HCT116 (cell line): Measurements from ENCODE around the gene TRMU. TPM values are rescaled to one million over a fixed set of nuclear protein-coding genes. Genes with fewer than 3 reads are reported as not detected.
A peak's percentile ranks its signal among the peaks of the same experiment; 100 is the strongest.

Experiments used
- ATAC-seq: fragments of 200-7000 bp; cut with Tn5 transposase; 2 replicates; pipeline ENCODE4 v1.9.1; 2020; ENCODE audit warnings: mild to moderate bottlenecking, moderate library complexity
- Bru-seq: library from RNA; stranded (reverse); fragments of 400-500 nt; gene quantifications from one replicate; lab custom pipeline; 2021; lab: Mats Ljungman, UMichigan
- BruChase-seq, 2 experiments: library from RNA; stranded (reverse); fragments of 400-500 nt; gene quantifications; one replicate each; lab custom pipeline; 2021; lab: Mats Ljungman, UMichigan
- BruUV-seq: library from RNA; stranded (reverse); fragments of 400-500 nt; replicated peaks from 2 replicates; lab custom pipeline; 2021; lab: Mats Ljungman, UMichigan
- CTCF ChIA-PET: fragments of 300-600 bp; sonication (Branson Sonifier 250); formaldehyde crosslinking; loops from one replicate; lab custom pipeline; 2021; ENCODE audit warnings: antibody characterized with exemption; lab: Charles Lee
- POLR2A ChIA-PET: fragments of 300-600, 350-600 bp; sonication (Branson Sonifier 250); formaldehyde crosslinking; loops from one replicate; lab custom pipeline; 2021; ENCODE audit warnings: antibody characterized with exemption; lab: Charles Lee
- RAD21 ChIA-PET, 2 experiments: fragments of 300-600 bp; sonication (Branson Sonifier 250); formaldehyde crosslinking; loops; one replicate each; lab custom pipeline; 2023; ENCODE audit warnings: low total read pairs in 2 of 2; ENCODE audit not compliant: uncharacterized antibody in 2 of 2, unreplicated experiment in 2 of 2, low non-redundant PET in 1 of 2; lab: Charles Lee
- DNase-seq: peaks from one replicate; pipeline ENCODE4 v3.0.0-alpha.2; 2010; ENCODE audit warnings: low read depth, low spot score
- H2AFZ ChIP-seq: fragments of 200-600 bp; shearing (Covaris generic), sonication (generic); 2 replicates; pipeline ENCODE4 v1.6.1; 2017; ENCODE audit warnings: low read depth, mixed run types, mixed read lengths, antibody characterized with exemption, low read length; ENCODE audit not compliant: poor library complexity, severe bottlenecking
- H3K27ac ChIP-seq: 2 replicates; pipeline ENCODE4 v1.5.1; 2012; ENCODE audit warnings: low read depth, low read length
- H3K27me3 ChIP-seq: fragments of 200-600 bp; sonication (generic); 2 replicates; pipeline ENCODE4 v1.6.1; 2016; ENCODE audit warnings: mixed run types, low read length, mixed read lengths; ENCODE audit not compliant: insufficient read depth
- H3K36me3 ChIP-seq, 2 experiments: fragments of 200-500 bp in 1 of 2; fragments of 200-600 bp in 1 of 2; sonication (Bioruptor generic) in 1 of 2; sonication (generic) in 1 of 2; 2 replicates each; pipeline versions ENCODE4 v1.5.1 to v1.6.1; 2014 to 2016; ENCODE audit warnings: low read length in 2 of 2, inconsistent platforms in 1 of 2, mixed read lengths in 1 of 2, mixed run types in 1 of 2; ENCODE audit not compliant: insufficient read depth in 2 of 2, control insufficient read depth in 1 of 2
- H3K4me1 ChIP-seq, 2 experiments: fragments of 200-600 bp in 1 of 2; sonication (generic) in 1 of 2; 2 replicates each; pipeline versions ENCODE4 v1.5.1 to v1.6.1; 2012 to 2017; ENCODE audit warnings: low read length in 2 of 2, inconsistent platforms in 1 of 2, mild to moderate bottlenecking in 1 of 2, mixed read lengths in 1 of 2, mixed run types in 1 of 2, moderate library complexity in 1 of 2; ENCODE audit not compliant: insufficient read depth in 2 of 2, control insufficient read depth in 1 of 2
- H3K4me2 ChIP-seq: fragments of 200-600 bp; sonication (generic); 2 replicates; pipeline ENCODE4 v1.6.1; 2017; ENCODE audit warnings: mixed run types, low read length, mixed read lengths
- H3K4me3 ChIP-seq, 2 experiments: fragments of 200-600 bp in 1 of 2; sonication (generic) in 1 of 2; replicated peaks in 1 of 2; 2 replicates each; pipeline ENCODE4 v1.5.1; 2011 to 2016; ENCODE audit warnings: low read length in 2 of 2, control low read depth in 1 of 2, low read depth in 1 of 2, mild to moderate bottlenecking in 1 of 2, mixed read lengths in 1 of 2, mixed run types in 1 of 2
- H3K79me2 ChIP-seq: fragments of 200-600 bp; sonication (generic); 2 replicates; pipeline ENCODE4 v1.6.1; 2017; ENCODE audit warnings: mild to moderate bottlenecking, mixed run types, low read length, moderate library complexity, mixed read lengths; ENCODE audit not compliant: insufficient read depth
- H3K9ac ChIP-seq: fragments of 200-600 bp; sonication (generic); 2 replicates; pipeline ENCODE4 v1.6.1; 2016; ENCODE audit warnings: low read length, mixed read lengths
- H3K9me2 ChIP-seq: fragments of 200-600 bp; sonication (generic), shearing (Covaris generic); 2 replicates; pipeline ENCODE4 v1.6.1; 2017; ENCODE audit warnings: mixed run types, mild to moderate bottlenecking, moderate library complexity; ENCODE audit not compliant: insufficient read depth
- H3K9me3 ChIP-seq, 2 experiments: fragments of 200-500 bp in 1 of 2; fragments of 200-600 bp in 1 of 2; sonication (Bioruptor generic) in 1 of 2; sonication (generic) in 1 of 2; 2 replicates each; pipeline ENCODE4 v1.6.1; 2014 to 2017; ENCODE audit warnings: low read length in 2 of 2, mixed read lengths in 2 of 2, inconsistent platforms in 1 of 2, low read depth in 1 of 2, mild to moderate bottlenecking in 1 of 2, mixed run types in 1 of 2, moderate library complexity in 1 of 2; ENCODE audit not compliant: control insufficient read depth in 1 of 2, insufficient read depth in 1 of 2
- H4K20me1 ChIP-seq: fragments of 200-600 bp; sonication (generic), shearing (Covaris generic); 2 replicates; pipeline ENCODE4 v1.6.1; 2017; ENCODE audit warnings: mixed run types, mild to moderate bottlenecking, moderate library complexity; ENCODE audit not compliant: insufficient read depth
- CBX3 ChIP-seq: IDR thresholded peaks from 2 replicates; pipeline ENCODE4 v1.6.1; 2012; ENCODE audit warnings: low read depth
- CEBPB ChIP-seq: IDR thresholded peaks from 2 replicates; pipeline ENCODE4 v1.6.1; 2012; ENCODE audit warnings: low read depth
- EGR1 ChIP-seq: IDR thresholded peaks from 2 replicates; pipeline ENCODE4 v1.6.1; 2012; ENCODE audit warnings: low read depth
- ELF1 ChIP-seq: IDR thresholded peaks from 2 replicates; pipeline ENCODE4 v1.6.1; 2012; ENCODE audit warnings: low read depth, borderline replicate concordance
- EZH2 ChIP-seq: fragments of 200-600 bp; sonication (generic); IDR thresholded peaks from 2 replicates; pipeline ENCODE4 v1.6.1; 2017; ENCODE audit warnings: antibody characterized with exemption, mixed run types
- EZH2phosphoT487 ChIP-seq: fragments of 200-600 bp; IDR thresholded peaks from 2 replicates; pipeline ENCODE4 v1.6.1; 2018; ENCODE audit warnings: antibody characterized with exemption, borderline replicate concordance
- FOSL1 ChIP-seq: IDR thresholded peaks from 2 replicates; pipeline ENCODE4 v1.6.1; 2012; ENCODE audit warnings: low read depth
- JUND ChIP-seq: IDR thresholded peaks from 2 replicates; pipeline ENCODE4 v1.6.1; 2012
- POLR2AphosphoS5 ChIP-seq: IDR thresholded peaks from 2 replicates; pipeline ENCODE4 v1.6.1; 2011; ENCODE audit warnings: mild to moderate bottlenecking, low read depth, low read length, moderate library complexity
- RAD21 ChIP-seq: IDR thresholded peaks from 2 replicates; pipeline ENCODE4 v1.6.1; 2012; ENCODE audit warnings: low read depth, mild to moderate bottlenecking
- SIN3A ChIP-seq: IDR thresholded peaks from 2 replicates; pipeline ENCODE4 v1.6.1; 2012; ENCODE audit warnings: low read depth
- SRF ChIP-seq: IDR thresholded peaks from 2 replicates; pipeline ENCODE4 v1.6.1; 2012; ENCODE audit warnings: low read depth
- TCF7L2 ChIP-seq: IDR thresholded peaks from 2 replicates; pipeline ENCODE4 v1.7.0; 2011; ENCODE audit warnings: borderline replicate concordance, inconsistent platforms; ENCODE audit not compliant: insufficient read depth, insufficient read length; ENCODE audit errors: extremely low read depth
- YY1 ChIP-seq: IDR thresholded peaks from 2 replicates; pipeline ENCODE4 v1.6.1; 2011; ENCODE audit warnings: low read length, low read depth, moderate library complexity, mild to moderate bottlenecking; ENCODE audit not compliant: insufficient replicate concordance; ENCODE audit errors: extremely low read depth
- ZFX ChIP-seq: fragments of 450-650 bp; IDR thresholded peaks from 2 replicates; pipeline ENCODE4 v1.6.1; 2017
- ZNF274 ChIP-seq: fragments of 200-500 bp; sonication (Bioruptor generic); IDR thresholded peaks from 2 replicates; pipeline ENCODE4 v1.6.1; 2014; ENCODE audit warnings: mild to moderate bottlenecking, low read depth, low read length, inconsistent platforms
- intact Hi-C: fragments of 100-400 bp; cut with micrococcal nuclease; formaldehyde crosslinking; loops from 2 replicates; pipeline ENCODE4 v1.10.0; 2022
- long read RNA-seq: library from polyadenylated mRNA; unstranded; transcript quantifications from one replicate; pipeline ENCODE4 v2.0.0, GENCODE V29; 2021; ENCODE audit not compliant: unreplicated experiment
- polyA plus RNA-seq: library from polyadenylated mRNA; unstranded; fragments of >200 nt; gene quantifications from 2 replicates; pipeline ENCODE4 v1.2.1, GENCODE V29; 2012; ENCODE audit warnings: missing spikeins
- total RNA-seq: library from RNA; stranded (reverse); gene quantifications from one replicate; pipeline ENCODE4 v1.2.1, GENCODE V29; 2021; ENCODE audit not compliant: unreplicated experiment
- TF ChIP-seq, protein P1 (sequence below), 3 experiments: fragments of 200-600 bp in 1 of 3; sonication (generic) in 1 of 3; IDR thresholded peaks in 2 of 3; conservative IDR thresholded peaks in 1 of 3; 2 replicates each; pipeline ENCODE4 v1.5.1; 2012 to 2017; ENCODE audit warnings: low read depth in 2 of 3, low read length in 2 of 3, antibody characterized with exemption in 1 of 3, borderline replicate concordance in 1 of 3, control low read depth in 1 of 3, mild to moderate bottlenecking in 1 of 3, mixed read lengths in 1 of 3, mixed run types in 1 of 3, moderate library complexity in 1 of 3; ENCODE audit not compliant: insufficient read depth in 1 of 3
- TF ChIP-seq, protein P2 (sequence below): IDR thresholded peaks from 2 replicates; pipeline ENCODE4 v1.6.1; 2012; ENCODE audit warnings: low read depth
- TF ChIP-seq, protein P3 (sequence below): IDR thresholded peaks from 2 replicates; pipeline ENCODE4 v1.6.1; 2012

Gene TRMU
- total RNA-seq (65.4 TPM), Bru-seq, nascent RNA (percentile 78 among the genes with signal in this experiment), BruChase-seq, experiment 1, labeled RNA remaining after a 6-hour chase (percentile 76 among the genes with signal in this experiment), BruChase-seq, experiment 2, labeled RNA remaining after a 2-hour chase (percentile 82 among the genes with signal in this experiment)
- polyA plus RNA-seq: 41.2 and 47.6 TPM in 2 replicates
- long read RNA-seq, transcript TRMU-201 (11 exons, 1,940 nt): major isoform, 24 of 82 reads
- long read RNA-seq, transcript TRMU-211 (2 exons, 1,476 nt): minor isoform, 6 of 82 reads
- long read RNA-seq, partial matches to known transcripts: 10 of 82 reads
- long read RNA-seq, other reads (novel, unspliced or antisense): 32 of 82 reads

GRCh38 chr22:46335201-46336118, at the start of gene TRMU:
Gene TRMU (plus strand): TSS chr22:46335714. CDS start chr22:46335765, 51 bp downstream.
- intact Hi-C loops: no loop called here
- BruUV-seq: TSS peak; percentile 92
- TF ChIP-seq CBX3: peak; percentile 81; the same call in 1 of the 2 replicates
- TF ChIP-seq ZFX: peak; percentile 97
- TF ChIP-seq RAD21: no peak
- no peak for TF ChIP-seq JUND
- TF ChIP-seq EGR1: no peak
- TF ChIP-seq SRF: peak; percentile 60; the same call in 1 of the 2 replicates
- no peak for TF ChIP-seq EZH2phosphoT487
- TF ChIP-seq EZH2: no peak
- TF ChIP-seq, protein P1, sequence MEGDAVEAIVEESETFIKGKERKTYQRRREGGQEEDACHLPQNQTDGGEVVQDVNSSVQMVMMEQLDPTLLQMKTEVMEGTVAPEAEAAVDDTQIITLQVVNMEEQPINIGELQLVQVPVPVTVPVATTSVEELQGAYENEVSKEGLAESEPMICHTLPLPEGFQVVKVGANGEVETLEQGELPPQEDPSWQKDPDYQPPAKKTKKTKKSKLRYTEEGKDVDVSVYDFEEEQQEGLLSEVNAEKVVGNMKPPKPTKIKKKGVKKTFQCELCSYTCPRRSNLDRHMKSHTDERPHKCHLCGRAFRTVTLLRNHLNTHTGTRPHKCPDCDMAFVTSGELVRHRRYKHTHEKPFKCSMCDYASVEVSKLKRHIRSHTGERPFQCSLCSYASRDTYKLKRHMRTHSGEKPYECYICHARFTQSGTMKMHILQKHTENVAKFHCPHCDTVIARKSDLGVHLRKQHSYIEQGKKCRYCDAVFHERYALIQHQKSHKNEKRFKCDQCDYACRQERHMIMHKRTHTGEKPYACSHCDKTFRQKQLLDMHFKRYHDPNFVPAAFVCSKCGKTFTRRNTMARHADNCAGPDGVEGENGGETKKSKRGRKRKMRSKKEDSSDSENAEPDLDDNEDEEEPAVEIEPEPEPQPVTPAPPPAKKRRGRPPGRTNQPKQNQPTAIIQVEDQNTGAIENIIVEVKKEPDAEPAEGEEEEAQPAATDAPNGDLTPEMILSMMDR (IDR thresholded peaks at IDR 0.05 in 2 of 3, conservative IDR thresholded peaks at IDR 0.05 in 1 of 3; ENCODE audit: borderline replicate concordance in 1 of 3, insufficient read depth in 1 of 3, low read depth in 2 of 3, low read length in 2 of 3): no peak
- peak; percentile 72 for TF ChIP-seq SIN3A
- TF ChIP-seq YY1: peak; percentile 70
- no peak for TF ChIP-seq FOSL1
- TF ChIP-seq CEBPB: no peak
- no peak for TF ChIP-seq TCF7L2
- peak; percentile 80 for TF ChIP-seq POLR2AphosphoS5
- TF ChIP-seq, protein P2, sequence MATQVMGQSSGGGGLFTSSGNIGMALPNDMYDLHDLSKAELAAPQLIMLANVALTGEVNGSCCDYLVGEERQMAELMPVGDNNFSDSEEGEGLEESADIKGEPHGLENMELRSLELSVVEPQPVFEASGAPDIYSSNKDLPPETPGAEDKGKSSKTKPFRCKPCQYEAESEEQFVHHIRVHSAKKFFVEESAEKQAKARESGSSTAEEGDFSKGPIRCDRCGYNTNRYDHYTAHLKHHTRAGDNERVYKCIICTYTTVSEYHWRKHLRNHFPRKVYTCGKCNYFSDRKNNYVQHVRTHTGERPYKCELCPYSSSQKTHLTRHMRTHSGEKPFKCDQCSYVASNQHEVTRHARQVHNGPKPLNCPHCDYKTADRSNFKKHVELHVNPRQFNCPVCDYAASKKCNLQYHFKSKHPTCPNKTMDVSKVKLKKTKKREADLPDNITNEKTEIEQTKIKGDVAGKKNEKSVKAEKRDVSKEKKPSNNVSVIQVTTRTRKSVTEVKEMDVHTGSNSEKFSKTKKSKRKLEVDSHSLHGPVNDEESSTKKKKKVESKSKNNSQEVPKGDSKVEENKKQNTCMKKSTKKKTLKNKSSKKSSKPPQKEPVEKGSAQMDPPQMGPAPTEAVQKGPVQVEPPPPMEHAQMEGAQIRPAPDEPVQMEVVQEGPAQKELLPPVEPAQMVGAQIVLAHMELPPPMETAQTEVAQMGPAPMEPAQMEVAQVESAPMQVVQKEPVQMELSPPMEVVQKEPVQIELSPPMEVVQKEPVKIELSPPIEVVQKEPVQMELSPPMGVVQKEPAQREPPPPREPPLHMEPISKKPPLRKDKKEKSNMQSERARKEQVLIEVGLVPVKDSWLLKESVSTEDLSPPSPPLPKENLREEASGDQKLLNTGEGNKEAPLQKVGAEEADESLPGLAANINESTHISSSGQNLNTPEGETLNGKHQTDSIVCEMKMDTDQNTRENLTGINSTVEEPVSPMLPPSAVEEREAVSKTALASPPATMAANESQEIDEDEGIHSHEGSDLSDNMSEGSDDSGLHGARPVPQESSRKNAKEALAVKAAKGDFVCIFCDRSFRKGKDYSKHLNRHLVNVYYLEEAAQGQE: no peak
- no peak for TF ChIP-seq ZNF274
- TF ChIP-seq ELF1: peak; percentile 73
- TF ChIP-seq, protein P3, sequence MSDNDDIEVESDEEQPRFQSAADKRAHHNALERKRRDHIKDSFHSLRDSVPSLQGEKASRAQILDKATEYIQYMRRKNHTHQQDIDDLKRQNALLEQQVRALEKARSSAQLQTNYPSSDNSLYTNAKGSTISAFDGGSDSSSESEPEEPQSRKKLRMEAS: peak; percentile 83

More at GRCh38 chr22:46335201-46336118, at the start of gene TRMU:
- peaks cover 29 to 34% of the 10 kb centered on the region in 2 experiments; a peak in 3 of 4 replicates for H3K36me3 ChIP-seq
- H3K9me3 ChIP-seq: no peaks in the 10 kb centered on the region
- H3K4me2 ChIP-seq: peak within 1 kb of the TSS; percentile 87
- H3K9me2 ChIP-seq: no peaks in the 10 kb centered on the region
- H3K27ac ChIP-seq: peak within 1 kb of the TSS; percentile 72
- H3K79me2 ChIP-seq: peaks cover 47% of the 10 kb centered on the region
- DNase-seq: peak; percentile 60
- RAD21 ChIA-PET: interaction anchor here in 1 of 2 experiments (0.6 kb wide), 1 partner anchor 228 kb away, joined by 3 read pairs; no protein-coding TSS in a partner anchor
- peak within 1 kb of the TSS; percentile 92 for H3K4me3 ChIP-seq
- no peaks in the 10 kb centered on the region for H3K27me3 ChIP-seq
- peak; percentile 94 for ATAC-seq
- H2AFZ ChIP-seq: no peak within 1 kb of the TSS
- H4K20me1 ChIP-seq: no peaks in the 10 kb centered on the region
- H3K9ac ChIP-seq: peak within 1 kb of the TSS; percentile 85
- CTCF ChIA-PET: interaction anchor here (0.9 to 1.2 kb wide), 2 partner anchors 218 to 228 kb away, joined by 3 to 5 read pairs; no protein-coding TSS in a partner anchor
- POLR2A ChIA-PET: interaction anchor here (2.5 kb wide), 1 partner anchor 9 kb away, joined by 6 read pairs; no protein-coding TSS in a partner anchor
- H3K4me1 ChIP-seq: peaks cover 6 to 21% of the 10 kb centered on the region in 2 experiments; a peak in 3 of 4 replicates
